D341Med (cell line): ENCODE data around the gene POLR3K.

ENCODE experiments used
- DNase-seq: peaks from one replicate; pipeline ENCODE4 v3.0.0; 2012; ENCODE audit warnings: low spot score

POLR3K gene

DNA sequence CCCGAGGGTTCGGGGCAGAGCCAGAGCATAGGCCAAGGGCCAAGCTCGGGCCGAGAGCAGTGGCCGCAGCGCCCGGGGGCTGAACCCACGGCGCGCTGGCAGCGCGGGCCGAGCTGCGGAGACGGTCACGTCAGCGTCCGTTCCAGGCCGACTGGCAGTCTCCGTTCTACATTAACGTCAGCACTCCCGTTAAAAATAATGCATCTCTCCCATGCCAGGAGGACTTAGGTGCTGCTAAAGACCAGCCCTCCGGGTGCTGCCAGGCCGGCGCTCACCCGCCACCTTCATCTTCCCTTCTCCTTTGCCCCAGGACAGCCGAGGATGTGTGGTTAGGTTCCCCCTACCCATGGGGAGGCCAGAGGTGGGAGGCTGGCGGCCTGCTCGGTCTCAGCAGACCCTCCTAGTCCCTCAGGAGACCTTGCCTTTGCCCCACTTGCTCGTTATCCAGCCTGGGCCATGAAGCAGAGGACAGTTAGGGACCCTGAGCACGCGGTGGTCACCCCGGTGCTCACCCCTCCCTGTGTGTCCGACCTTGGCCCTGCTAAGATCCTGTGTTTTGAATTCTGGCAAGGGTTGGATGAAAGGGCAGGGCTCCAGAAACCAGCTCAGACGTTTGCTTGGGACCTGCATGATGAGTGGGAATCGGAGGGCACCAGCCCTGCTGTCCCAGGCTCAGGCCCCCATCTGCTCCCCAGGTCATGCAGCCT lies 25.2 kb upstream of the POLR3K start:
- DNase-seq, result no peak

DNA sequence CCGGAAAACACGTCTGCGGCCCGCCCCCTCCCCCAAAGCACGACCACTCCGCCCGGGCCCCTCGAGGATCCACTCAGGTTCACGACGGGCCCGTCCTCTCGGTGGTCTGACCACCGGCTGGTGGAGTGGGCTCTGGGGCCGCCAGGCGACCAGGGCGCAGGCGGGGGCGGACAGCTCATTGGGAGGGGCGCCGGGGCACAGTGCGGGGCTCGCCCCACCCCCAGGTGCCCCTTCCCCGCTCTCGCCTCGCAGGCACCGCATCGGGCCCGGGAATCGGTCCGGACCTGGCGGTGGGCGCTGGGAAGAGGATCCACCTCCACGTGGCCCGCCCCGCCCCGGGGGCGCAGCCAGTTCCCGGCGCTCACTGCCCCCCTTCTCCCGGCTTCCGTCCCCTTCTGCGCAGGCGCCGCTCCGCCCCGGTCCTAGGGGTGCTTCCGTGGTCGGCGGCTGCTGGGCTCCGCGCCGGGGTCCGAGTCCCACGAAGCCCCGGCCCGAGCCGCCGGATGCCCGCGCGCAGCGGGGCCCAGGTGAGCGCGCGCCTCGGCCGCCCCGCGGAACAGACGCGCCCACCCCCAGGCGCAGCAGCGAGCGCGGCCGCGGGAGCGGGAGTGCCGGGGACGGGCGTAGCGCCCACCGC lies 24.5 kb upstream of the POLR3K start, which contains the start of gene MPG:
TSS of gene MPG (plus strand) at position 419 of the 637 bp plus-strand sequence. CDS start at position 504, 85 bp downstream.
- DNase-seq, result peak; percentile 96

DNA sequence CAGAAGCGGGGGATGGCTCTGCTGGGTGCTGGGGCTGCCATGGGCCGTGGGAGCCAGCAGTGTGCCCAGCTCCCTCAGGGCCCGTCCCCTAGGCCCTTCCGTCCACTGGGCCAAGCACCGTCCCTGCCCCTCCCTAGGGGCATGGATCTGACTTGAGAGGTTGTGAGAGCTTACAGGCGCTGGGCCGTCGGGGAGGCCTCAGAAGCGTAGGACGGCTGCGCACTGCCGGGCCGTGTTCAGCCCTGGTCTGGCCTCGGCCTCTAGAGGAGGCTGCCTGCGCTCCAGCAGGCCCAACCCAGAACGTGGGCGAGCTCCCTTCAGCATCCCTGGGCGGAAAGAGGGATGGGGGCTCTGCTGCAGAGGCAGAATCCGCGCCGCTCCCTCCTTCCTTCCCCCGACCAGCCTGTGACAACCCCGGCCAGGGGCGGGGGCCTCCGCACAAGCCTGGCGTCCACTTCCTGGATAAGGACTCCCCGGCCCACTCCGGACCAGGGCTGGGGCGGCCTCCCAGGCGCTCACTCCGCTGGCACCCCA lies 23.9 kb upstream of the POLR3K start:
- peak; percentile 54 for DNase-seq

DNA sequence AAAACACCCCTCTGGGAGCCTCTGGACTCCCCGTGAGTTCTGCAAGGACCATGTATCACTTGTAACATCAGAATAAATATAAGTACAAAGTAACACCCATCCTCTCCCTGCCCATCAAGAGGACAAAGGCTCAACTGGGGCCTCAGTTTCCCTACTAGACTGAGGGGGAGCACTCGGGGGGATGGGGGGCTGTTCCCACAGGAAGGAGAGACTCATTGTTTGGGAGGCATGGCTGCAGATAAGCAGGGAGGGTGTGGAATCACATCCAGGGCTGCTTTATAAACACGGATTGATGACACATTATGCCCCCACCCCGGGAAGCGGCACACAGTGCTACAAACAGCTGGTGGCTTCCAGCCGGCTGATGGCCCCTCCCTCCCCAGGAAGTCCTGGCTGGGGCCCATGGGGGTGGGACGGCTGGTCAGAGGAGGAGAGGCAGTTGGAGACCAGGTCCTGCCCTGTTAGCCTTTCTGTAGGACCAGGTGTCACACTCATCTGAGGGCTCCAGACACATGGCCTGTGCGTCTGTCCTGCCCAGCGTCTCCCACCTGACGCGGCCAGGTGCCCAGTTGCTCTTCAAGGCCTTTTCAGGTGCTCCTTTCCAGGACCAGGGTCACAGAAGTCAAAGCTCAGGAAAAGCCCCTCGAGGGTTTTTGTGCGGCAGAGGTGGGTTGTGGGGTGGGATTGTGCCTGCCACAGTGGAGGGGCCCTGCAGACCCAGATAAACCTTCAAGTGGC lies 23.3 kb upstream of the POLR3K start:
- DNase-seq, result no peak

DNA sequence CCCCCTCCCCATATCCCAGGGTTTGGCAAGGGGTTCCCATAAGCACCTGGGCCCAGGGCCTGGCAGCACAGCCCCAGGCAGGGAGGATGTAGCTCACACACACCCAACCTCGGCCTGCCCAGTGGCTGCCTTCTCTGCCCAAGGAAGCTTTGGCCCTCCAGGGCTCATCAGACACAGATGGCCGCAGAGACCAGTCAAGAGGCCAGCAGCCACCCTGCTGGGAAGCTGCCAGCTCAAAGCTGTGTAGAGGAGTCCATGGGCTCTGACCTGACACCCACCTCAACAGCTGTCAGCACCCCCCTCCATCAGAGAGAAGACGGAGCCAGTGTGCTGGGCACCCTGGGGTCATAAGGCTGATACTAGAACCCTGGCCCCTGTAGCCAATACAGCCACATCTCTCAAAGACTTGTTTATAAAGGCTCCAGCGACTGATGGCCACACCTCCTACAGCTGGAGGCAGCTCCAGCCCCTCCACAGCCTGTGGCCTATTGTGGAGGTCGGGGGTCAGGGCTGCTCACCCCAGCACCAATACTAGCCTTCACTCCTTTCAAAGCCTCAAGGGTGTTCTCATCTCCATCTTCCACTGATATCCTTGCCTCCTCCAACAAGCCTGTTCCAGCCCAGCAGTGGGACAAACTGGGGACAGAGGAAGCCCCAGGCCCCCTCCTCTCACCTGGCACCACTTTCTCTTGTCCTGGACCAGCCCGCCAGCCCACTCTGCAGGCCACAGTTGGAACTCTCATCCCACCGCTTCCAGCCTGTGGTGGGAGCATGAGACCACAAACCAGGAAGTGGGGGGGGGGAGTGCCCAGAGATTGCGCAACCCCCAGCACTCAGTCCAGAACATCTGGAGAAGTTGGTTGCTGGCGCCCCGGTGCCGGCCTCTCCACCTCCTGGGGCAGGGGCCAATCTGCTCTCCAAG lies 22.4 kb upstream of the POLR3K start:
- DNase-seq, result no peak

DNA sequence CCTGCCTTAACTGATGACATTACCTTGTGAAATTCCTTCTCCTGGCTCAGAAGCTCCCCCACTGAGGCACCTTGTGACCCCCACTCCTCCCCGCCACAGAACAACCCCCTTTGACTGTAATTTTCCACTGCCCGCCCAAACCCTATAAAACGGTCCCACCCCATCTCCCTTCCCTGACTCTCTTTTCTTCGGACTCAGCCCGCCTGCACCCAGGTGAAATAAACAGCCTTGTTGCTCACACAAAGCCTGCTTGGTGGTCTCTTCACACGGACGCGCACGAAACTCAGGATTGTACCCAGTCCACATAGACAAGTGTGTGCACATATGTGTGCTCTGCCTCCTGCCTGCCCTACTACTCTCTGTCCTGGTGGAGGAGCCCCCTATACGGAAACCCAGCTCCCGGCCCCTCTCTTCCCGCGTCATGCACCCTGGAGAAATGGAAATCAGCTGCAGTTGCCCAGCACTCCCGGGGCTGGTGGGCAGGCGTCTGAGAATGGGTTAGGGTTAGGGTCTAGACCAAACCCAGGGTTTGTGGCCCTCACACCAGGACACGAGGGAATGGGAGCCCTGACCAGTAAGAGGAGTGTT lies 21.4 kb upstream of the POLR3K start:
- no peak for DNase-seq

DNA sequence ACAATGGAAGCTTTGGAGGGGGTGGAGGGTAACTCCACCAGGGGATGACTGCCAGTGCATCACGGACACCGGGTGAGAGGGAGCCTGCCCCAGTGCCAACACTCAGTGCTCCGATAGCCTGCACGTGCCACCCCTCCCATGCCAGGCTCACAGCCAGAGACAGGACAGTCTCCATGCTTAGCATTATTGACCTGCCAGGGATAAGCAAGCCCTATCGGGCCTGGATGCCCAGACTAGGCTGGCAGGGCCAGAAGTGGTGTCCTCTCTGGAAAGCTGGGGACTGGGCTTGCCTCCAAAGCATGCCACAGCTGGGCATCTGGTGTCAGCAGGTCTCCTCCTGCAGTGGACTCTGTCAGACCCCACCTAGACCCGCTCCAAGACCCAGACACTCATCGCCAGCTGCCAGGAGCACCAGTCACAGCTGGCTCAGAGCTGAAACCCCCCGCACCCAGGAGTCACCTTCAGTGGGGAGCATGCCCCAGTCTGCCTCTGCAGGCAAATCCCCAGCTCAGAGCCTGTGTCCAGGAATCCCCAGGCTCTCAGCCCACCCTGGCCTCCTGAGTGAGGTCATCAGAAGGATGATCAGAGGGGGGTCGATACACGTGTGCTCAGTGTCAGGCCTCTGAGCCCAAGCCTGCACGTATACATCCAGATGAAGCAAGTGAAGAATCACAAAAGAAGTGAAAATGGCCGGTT lies 20.8 kb upstream of the POLR3K start:
- DNase-seq, result no peak

DNA sequence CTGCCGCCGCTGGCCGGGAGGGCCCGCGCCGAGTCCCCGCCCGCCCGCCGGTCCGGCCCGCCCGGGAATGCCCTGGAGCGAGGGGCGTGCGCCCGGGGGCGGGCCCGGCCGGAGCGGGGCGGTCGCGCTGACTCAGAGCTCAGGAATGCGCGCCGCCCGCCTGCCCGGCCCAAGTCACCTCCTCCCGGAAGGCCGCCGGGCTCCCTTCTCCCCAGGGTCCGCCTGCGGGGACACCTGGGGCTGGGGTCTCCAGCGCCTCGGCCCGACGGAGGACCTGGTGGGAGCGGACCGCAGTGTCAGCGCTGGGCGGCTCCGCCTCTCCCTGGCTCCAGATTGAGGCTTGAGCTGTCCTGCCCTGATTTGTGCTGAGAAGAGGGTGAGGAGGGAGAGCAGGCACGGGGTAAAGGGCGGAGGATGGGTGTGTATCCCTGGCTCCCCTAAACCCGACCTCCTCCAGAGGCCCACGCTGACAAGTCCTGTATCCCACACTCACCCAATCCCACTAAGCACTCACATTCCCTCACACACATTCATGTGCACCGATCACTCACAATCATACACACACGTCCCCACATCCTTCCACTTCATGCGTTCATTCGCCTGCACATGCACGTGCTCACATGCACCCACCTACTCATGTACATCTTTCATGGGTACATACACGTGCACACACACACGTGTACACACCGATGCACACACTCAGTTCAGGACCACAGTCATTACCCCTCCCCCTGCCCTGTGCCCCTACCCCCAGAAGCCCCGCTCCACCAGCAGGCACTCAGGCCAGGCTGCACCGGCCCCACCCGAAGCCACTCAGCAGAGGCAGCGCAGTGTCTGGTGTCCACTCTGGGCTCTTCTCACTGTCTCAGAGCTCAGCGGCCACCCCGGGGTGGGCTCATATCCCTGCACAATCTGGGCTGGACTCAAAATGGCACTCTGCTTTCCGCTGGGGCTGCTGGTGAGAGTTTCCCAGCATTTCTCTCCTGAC lies 19.4 kb upstream of the POLR3K start, which contains the start of gene RHBDF1:
TSS of gene RHBDF1 (minus strand) at position 71 of the 988 bp plus-strand sequence. CDS start 7,616 bp downstream, outside the sequence.
- peak; percentile 69 for DNase-seq

DNA sequence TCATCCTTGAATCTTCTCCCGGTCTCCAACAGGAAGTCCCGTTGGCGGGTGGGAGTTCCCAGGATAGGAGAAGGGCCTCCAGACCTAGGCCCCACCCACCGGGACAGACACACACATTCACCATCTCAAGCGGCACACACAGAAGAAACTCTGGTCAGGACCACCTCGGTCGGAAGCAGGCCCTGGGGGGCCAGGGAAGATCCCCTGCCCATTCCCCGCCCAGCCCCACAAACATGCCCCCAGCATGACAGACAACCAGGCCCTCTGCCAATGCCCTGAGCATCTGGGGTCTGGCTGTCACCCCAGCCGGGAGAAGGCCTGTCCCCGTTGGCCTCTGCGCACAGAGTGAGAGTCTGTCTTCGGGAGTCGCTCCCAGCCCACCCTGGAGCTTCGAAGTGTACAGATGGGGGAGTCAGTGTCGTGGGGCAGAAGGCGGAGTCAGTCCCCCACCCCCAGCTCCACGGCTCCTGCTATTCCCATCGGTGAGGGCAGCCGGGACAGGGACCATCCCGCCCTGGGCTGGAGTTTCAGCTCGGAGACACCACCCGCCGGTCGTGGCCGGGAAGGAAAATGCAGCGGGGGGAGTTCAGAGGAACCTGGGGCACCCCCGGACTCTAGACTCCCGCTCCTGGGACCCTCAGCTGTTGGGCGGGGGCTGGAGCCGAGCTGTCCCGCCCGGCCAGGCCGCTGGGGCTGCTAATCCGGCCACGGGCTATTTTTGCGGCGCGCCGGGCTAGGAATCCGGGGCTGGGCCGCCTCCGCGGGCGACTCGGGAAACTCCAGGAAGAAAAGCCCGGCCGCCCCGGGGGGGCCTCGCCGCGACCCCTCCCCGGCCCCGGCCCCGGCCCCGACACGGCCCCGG lies 18.4 kb upstream of the POLR3K start:
- DNase-seq, result peak; percentile 66

DNA sequence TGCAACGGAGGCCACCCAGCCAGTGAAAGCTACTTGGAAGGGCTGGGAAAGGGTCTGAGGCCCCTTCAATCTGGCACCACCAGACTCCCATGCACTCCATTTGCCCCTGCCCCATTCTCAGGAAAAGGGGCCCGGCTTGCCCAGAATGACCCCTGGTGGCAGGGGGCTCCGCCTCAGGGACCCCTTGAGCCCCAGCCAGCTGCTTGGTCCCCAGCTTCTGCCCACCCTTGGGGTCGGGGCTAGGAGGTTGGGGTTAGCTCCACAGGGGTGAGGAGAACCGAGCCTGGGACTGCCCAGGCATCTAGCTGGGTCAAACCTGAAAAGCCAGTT lies 17.8 kb upstream of the POLR3K start:
- no peak for DNase-seq

DNA sequence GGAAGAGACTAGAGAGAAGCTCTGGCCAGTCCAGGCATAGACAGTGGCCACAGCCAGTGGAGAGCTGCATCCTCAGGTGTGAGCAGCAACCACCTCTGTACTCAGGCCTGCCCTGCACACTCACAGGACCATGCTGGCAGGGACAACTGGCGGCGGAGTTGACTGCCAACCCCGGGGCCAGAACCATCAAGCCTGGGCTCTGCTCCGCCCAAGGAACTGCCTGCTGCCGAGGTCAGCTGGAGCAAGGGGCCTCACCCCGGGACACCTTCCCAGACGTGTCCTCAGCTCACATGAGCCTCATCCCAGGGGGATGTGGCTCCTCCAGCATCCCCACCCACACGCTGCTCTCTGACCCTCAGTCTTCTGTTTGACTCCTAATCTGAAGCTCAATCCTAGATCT lies 15.8 kb upstream of the POLR3K start:
- DNase-seq, result no peak

DNA sequence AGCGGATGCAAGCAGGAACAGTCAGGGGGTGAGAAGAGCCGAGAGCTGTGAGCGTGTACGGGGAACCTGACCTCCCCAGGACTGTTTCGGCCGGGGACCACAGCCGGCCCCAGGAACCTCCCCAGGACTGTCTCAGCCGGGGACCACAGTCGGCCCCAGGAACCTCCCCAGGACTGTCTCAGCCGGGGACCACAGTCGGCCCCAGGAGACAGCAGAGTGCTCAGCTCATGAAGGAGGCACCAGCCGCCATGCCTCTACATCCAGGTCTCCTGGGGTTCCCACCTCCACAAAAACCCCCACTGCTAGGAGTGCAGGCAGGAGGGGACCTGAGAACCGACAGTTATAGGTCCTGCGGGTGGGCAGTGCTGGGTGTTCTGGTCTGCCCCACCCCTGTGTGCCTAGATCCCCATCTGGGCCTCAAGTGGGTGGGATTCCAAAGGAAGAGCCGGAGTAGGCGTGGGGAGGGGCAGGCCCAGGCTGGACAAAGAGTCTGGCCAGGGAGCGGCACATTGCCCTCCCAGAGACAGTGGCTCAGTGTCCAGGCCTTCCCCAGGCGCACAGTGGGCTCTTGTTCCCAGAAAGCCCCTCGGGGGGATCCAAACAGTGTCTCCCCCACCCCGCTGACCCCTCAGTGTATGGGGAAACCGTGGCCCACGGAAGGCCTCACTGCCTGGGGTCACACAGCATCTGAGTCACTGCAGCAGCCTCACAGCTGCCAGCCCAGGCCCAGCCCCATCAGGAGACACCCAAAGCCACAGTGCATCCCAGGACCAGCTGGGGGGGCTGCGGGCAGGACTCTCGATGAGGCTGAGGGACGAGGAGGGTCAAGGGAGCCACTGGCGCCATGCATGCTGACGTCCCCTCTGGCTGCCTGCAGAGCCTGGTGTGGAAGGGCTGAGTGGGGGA lies 14.7 kb upstream of the POLR3K start:
- DNase-seq, result no peak

DNA sequence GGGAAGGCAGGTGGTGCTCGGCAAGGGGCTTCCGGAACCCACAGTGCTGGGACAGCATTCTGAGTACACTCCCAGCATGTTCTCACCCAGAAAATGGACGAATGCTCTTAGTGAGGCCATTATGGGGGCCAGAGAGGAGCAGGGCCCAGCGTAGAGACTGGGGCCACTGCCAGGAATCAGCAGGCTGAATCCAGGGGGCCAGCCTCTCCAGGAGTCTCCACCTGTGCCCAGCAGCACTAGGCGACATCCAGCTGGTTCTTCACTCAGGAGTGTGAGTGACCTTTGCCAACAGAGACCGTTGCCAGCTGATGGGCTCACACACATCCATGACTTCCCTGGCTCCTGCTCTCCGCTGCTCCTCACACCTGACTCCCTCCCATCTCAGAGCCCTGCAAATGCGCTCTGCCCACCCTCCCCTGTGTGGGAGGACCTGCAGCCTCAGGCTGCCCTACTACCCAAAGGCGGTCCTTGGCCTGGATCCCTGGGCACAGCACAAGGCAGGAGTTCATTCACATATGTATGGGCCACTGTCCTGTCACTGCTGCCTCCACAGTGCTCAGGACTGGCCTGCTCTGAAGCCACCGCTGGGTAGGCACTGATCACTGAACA lies 13.9 kb upstream of the POLR3K start:
- no peak for DNase-seq

DNA sequence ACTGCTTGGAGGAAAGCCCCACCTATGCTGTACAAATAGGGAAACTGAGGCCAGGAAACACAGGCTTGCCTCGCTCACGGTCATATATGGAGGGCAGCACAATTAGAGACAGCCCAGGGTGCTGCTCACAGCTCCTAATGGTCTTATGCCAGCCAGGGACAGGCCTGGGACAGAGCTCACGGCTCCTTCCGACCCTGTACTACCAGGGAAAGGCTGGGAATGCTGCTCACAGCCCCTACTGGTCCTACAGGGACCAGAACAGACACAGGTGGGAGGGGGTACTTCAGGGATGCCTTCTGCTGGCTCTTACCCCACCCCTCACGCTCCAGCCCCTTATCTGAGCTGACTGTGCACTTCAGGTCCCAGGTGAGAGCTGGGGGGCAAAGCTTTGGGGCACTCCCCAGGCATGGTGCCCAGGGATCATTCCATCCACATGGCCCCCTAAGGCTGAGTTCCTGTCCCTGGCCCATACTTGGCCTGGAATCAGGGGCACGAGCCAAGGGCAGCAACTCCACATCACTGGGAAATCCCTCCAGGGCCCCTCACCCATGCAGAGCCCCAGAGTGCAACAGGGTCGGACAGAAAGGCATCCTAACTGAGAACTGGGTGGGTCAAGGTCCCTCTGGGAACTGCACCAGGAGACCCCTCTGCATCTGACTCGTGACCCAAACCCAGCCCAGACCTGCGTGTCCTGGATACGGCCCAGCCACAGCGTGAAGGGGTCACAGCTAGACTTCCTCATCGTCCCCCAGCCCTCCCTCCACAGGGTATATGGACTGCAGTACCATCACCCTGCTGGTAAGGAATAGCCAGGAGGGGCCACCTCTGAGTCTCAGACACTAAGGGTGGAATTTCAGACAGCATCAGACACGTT lies 13.1 kb upstream of the POLR3K start:
- no peak for DNase-seq

DNA sequence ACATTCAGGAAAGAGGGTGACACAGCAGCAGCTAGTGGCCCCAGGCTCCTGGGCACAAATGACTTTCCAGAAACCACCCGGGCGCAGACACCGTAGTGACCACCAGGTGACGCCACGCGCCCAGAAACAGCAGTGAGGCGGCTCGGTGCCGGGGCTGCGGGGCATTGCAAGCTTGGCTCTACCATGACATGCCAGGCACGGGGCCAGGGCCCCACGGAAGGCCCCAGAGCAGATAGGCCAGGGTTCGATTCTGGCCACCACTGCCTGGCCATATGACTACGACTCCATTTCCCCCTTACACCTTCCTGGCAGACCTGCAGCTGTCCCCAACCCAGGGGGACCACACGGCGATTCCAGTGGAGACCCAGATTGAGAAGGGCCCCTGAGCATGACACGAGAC lies 12.3 kb upstream of the POLR3K start:
- DNase-seq, result peak; percentile 92

DNA sequence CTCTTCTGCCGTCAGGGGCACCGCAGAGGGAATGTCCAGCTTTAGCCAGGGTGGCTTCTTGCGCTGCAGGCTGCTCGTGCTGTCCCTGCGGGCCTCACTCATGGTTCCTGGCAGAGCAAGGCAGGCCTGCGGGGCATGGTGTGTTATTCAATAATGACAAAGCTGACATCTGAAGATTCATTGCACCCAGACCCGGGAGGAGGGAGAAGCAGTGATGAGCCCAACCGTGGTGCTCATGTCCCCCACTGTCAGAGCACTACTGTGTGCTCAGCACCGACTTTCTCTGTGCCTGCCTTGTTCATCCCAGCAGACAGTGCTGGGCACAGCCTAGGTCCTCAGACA lies 11.5 kb upstream of the POLR3K start:
- DNase-seq, result no peak
